ENCODE measurements around the gene HDAC9.

DNA sequence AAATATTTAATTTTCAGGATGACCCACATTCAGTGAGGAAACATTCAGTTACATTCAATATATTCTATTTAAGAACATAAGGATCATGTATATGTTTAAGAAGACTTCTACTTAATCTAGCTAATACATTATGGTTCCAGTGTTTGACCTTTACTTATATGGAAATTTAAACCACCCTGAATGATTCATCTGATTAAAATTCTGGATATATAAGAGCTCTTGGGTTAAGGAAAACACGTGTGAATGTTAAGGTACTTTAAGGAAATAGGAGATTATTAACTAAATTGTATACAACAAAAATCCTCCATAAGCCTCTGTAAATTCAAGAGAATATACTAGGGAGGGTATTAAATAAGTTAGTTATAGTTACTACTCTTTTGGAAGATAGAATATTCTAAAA is 40.9 kb downstream of the HDAC9 start:
- TF ChIP-seq ZFX (IDR thresholded peaks at IDR 0.05): no peak
- TF ChIP-seq, protein P1, sequence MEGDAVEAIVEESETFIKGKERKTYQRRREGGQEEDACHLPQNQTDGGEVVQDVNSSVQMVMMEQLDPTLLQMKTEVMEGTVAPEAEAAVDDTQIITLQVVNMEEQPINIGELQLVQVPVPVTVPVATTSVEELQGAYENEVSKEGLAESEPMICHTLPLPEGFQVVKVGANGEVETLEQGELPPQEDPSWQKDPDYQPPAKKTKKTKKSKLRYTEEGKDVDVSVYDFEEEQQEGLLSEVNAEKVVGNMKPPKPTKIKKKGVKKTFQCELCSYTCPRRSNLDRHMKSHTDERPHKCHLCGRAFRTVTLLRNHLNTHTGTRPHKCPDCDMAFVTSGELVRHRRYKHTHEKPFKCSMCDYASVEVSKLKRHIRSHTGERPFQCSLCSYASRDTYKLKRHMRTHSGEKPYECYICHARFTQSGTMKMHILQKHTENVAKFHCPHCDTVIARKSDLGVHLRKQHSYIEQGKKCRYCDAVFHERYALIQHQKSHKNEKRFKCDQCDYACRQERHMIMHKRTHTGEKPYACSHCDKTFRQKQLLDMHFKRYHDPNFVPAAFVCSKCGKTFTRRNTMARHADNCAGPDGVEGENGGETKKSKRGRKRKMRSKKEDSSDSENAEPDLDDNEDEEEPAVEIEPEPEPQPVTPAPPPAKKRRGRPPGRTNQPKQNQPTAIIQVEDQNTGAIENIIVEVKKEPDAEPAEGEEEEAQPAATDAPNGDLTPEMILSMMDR (conservative IDR thresholded peaks at IDR 0.05): no peak
